DMS 273 (cell line): ENCODE measurements around the gene CYB5R4.
"Not testable (repeated sequence)": the region's sequence is repeated elsewhere in the genome, so short reads cannot be mapped to it uniquely, and the experiment has no call there.

Source experiments
- DNase-seq: peaks from one replicate; lab custom pipeline; 2025; ENCODE audit not compliant: unreplicated experiment; lab: John Stamatoyannopoulos, UW

The CYB5R4 gene

DNA sequence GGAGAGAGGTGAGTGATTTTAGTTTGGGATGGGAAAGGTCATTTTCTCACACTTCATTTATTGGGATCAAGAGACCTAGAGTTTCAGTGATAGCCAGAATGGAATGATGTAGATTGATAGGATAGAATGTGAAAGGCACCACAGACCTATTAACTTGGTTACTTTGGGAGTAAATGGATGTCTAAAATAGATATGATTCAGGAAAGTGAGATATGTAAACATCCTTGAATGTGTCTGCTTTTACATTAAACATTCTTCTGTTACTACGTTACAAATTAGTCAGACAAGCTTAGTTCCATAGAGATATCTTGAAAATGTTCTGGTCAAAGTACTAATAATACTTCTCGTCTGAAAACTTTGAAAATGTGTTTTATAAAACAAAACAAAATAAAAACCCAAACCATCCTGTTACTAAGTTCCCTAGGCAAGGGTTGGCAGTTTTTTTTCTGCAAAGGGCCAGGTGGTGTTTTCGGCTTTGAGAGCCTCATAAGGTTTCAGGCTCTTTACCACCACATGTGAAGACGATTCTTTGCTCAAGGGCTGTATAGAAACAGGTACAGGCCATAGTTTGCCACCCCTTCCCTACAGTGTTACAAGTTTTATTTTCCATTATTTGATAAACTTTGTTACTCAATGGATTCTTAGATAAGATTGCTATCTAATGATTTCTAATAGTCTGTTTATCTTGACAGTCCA is 3.4 kb downstream of the CYB5R4 start:
- peak; percentile 68 for DNase-seq

DNA sequence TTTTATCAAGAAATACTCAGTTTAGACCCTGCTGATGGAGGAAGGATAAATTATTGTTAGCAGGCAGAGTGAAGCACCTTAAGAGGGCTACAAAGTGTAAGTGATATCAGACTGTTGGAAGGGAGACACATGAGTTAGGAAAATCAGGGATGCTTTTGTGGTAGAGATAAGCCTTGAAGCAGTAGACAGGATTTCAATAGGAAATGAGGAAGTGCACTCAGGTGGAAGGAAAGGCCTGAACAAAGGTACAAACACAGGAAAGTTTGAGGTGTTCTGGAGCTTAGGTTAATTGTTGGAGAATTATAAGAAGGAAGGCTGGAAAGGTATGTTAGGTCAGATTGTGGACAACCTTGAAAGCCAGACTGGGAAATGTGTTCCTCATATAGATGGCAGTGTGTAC is 7.6 kb downstream of the CYB5R4 start:
- DNase-seq, result no peak

DNA sequence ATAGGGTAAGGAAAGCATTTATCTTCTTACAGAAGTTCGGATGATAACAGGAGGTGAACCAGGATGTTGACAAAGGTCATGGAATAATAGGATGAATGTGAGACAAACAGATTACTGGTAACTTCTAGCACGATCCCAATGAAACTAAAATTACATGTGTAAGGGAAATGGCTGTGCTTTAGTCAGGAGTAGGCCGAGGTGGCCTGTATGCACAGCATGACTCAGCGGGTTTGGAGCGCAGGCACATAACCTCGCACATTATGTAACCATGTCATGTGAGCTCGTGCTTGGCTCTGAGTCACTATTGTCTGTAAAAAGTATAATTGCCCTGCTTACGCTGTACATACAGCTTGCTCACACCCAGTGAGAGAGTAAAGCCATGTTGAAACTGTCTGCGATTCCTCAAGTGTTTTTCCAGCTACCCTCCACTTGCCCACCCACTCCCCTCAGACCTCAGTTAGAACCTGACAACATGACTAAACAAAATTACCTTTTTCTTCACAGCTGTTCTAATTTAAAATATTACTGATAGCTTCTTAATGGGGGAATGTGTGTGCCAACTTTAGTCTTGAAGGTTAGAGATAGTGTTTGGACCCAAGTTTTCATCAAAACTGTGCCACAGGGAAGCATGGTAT is 8.2 kb downstream of the CYB5R4 start:
- peak; percentile 67 for DNase-seq

DNA sequence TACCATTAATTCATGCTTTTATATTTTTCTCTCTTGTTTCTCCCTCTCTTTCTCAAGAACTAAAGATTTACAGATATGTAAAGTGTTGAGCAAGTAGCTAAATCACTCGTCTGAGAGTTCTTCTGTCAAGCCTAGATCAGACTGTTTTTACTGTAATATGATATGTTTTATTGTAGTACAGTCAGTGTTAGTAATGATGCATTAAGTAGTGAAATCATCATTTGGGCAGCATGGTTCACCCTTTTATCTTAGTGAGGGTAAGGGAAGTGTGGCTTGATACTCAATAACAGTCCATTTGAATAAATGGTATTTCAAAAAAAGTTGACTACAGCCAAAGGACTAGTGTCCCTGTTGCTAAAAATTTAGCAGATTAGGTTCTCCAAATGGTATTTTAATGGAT is 9.2 kb downstream of the CYB5R4 start:
- no peak for DNase-seq

DNA sequence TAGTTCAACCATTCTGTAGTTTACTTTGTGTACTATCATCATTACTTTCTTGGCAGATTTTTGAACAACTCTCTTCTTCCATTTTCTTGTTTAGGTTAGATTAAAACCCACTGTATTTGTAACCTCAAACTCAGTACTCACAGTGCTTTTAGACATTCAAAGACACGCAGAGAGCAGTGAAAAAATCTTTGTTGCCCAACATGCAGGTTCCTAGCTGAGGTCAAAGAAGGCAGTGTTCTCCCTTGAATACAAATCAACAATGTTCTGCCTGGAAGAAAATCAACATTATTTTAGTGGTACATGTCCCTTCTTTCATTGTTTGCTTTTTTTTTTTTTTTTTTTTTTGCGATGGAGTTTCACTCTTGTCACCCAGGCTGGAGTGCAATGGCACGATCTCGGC is 11.2 kb downstream of the CYB5R4 start:
- DNase-seq, result no peak

DNA sequence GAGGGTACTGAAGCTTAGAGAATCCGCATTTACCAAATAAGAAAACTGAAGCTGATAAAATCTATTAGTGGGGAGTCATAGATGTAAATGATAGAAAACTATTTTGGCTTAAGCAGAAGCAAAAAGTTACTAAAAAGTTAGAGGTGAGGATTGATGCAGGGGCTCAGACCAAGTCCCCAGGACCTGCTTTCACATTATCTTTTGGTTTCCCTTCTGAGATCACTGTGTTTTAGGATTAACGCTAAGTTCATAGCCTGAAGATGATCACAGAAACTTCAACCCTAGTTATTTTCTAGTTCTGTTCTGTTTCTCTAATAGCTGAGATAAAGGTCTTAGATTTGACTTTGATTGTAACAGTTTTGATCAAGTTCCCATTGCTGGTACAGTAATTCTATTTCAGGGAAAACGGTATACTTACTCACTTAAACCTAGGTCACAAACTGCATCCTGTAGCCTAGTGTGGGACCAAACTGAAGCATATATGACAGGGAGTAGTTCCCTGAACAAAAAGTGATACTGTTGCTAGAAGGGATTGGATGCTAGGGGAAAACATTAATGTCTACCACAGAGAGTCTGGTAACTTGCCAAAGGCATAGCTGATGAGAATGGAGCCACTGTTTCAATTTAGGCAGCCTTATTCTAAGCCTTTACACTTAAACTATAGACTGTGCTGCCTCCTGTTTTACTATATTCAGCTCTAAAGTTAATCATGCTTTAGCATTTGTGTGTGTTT is 13.1 kb downstream of the CYB5R4 start:
- DNase-seq, result peak; percentile 8

DNA sequence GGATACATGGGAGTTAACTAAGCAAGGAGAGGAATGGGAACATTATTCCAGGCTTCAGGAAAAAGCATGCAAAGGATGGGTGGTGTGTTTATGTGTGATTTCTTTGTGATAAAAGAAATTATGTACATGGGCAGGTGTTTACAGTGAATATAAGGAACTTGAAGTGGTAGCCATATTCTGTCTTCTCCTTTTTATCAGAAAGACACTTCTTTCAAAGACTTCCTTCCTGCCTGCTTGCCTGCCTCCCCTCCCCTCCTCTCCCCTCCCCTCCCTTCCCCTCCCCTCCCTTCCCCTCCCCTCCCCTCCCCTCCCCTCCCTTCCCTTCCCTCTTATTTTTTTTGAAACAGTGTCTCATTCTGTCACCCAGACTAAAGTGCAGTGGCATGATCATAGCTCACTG is 14.4 kb downstream of the CYB5R4 start:
- no peak for DNase-seq

DNA sequence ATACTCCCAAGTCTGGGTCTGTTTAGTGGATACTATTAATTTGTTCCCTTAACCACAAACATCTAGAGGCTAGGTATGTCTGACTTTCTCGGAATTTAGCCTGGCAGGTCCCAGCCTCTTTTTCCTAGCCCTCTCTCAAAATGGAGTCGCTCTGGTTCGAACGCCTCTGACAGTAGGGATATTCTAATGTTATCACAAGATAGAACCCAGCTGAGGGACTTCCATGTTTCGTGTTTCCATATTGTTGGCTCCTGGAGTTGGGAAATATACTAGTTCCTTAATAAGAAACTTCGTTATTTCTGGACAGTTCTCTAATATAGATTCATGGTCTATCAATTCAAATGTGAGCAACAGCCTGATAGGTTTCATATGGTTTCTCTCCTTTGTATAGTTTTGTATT is 16.4 kb downstream of the CYB5R4 start:
- no peak for DNase-seq

DNA sequence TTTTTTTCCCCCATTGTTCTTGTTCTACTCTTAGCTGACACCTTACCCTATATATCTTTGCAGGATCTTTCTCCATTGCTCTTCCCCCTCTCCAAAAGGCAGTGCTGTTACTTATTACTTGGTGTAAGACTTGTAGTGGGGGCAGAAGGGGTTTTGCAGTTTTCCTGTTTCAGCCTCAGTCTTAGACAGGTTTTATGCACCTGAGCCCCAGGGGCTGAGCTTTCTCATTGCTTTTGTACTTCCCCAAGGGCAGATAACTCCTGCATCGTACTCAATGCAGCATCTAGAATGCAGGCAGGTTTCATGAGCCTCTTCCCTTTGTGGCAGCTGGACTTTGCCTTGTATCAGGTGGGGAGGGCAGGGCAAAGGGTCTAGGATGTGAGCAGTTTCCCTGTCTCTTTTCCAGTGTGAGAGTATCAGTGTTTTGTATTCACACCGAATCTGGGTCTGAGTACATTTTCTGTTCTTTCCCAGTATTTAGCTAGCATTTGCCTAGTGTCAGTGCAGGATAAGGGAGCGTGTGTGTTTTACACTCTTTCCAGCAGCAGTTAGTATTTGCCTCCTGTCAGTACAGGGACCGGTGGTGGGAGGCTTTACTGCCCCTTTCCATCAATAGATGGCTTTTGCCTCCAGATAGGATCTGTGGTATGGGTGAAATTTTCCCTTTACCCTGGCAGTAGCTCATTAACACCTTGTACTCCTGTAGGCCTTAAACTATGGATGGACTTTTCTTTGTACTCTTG is 19.6 kb downstream of the CYB5R4 start:
- DNase-seq, result no peak

DNA sequence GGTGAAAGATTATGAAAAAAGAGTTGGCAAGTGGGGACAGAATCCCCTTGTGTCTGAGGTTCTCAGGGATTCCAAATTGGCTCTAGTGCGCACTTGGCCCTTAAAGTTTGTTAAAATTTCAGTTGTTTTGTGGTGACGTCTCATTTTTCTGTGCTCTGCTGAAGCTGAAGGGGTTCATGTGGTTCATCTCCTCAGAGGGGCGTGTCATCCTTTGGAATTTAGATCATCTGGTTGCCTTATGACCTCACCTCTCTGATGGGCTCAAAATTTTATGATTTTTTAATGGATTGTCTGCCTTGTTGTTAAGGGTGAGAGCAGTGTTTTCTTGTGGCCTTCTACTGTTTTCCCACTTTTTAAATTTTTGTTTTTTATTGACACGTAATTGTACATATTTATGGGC is 20.3 kb downstream of the CYB5R4 start:
- no peak for DNase-seq

DNA sequence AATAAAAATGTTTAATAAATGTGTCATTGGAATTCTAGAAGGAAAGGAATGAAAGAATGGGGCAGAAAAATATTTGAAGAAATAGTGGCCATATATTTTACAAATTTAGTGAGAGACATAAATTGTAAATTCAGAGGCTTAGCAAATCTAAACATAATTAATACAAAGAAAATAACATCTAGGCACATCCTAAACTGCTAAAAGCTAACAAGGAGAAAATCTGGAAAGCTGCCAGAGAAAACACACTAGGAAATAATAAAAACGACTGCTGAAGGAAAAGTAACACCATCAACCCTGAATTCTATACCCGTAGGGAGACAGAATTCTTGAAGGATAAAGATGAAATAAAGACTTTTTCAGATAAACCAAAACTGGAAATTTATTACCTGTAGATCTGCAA is 23.8 kb downstream of the CYB5R4 start:
- peak; percentile 19 for DNase-seq

DNA sequence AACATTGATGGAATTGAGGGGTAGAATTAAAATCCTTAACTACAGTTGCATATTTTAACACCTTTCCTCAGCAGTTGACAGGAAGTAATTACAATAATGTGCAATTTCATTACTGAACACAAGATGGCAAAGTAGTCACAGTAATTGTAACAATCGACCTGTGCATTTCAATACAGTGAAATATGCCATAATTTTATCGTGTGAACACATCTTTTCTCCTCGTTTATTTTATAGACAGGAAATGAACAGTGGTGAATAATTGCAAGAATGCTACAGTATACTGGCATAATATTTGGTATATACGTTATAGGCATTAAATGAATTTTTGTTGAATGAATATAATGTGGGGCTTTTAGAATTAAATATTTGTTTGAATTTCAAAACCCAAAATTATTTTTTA is 25.0 kb downstream of the CYB5R4 start:
- peak; percentile 79 for DNase-seq

DNA sequence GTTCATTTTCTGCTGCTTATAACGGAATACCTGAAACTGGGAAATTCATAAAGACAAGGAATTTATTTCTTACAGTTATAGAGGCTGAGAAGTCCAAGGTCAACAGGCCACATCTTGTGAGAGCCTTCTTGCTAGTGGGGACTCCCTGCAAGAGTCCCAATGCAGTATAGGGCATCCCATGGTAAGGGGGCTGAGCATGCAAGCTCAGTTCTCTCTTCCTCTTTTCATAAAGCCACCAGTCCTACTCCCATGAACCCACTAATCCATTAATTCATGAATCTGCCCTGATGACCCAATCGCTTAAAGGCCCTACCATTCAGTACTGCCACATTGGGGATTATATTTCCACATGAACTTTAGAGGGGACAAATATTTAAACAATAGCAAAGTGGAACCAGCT is 26.5 kb downstream of the CYB5R4 start:
- no peak for DNase-seq

DNA sequence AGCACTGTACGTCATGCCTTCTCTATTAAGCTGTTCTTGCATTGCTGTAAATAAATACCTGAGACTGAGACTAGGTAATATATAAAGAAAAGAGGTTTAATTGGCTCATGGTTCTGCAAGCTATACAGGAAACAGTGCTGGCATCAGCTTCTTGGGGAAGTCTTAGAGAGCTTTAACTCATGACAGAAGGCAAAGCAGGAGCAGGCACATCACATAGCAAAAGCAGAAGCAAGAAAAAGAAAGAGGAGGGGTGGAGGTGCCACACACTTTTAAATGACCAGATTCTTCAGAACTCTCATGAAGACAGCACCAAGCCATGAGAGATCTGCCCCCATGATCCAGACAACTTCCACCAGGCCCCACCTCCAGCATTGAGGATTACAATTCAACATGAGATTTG is 30.1 kb downstream of the CYB5R4 start:
- DNase-seq, result no peak

DNA sequence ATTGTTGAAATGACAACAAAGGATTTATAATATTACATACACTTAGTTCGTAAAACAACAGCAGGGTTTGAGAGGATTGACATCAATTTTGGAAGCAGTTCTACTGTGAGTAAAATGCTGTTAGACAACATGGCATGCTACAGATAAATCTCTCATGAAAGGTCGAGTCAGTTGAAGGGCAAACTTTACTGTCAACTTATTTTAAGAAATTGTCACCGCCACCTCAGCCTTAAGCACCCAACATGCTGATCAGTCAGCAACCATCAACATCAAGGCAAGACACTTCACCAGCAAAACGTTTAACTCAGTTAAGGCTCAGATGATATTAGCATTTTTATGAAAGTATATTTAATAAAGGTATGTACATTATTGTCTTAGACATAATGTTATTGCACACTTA is 31.0 kb downstream of the CYB5R4 start:
- DNase-seq, result no peak

DNA sequence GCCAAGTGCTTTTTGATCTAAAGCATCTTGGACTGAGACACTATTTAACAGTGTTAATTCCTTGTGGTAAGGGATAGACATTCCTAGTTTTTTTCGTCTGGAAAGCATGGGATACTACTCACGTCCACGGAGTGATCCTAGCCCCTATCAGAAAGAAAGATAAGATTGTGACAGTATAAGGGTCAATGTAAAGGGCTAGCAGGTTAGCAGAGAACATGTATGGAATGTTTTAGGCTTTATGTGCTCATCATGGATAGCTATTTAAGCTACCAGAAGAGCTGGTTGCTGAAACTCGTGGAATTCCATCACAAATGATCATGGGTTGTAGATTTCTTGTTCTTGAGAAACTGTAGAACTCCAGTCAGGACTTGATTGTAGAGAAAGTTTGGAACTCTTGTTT is 32.1 kb downstream of the CYB5R4 start:
- no peak for DNase-seq

DNA sequence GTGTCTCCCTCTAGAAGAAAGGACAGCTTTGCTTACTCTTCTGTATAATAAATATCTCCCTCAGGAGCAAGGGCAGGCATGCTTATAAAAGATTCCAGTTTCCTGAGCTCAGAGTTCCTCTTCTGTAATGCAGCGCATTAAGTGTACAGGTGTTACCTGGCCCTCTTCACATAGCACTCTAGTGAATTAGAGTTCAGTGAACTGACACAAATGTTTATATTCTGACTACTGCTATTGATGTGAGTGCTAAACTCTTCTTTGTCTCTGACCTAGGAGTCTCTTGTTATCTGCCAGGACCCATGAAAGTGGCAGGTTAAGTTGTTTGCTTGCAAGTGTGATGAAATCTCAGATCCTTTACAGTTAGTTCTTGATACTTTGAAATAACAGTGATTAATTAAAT is 33.5 kb downstream of the CYB5R4 start:
- DNase-seq, result no peak

DNA sequence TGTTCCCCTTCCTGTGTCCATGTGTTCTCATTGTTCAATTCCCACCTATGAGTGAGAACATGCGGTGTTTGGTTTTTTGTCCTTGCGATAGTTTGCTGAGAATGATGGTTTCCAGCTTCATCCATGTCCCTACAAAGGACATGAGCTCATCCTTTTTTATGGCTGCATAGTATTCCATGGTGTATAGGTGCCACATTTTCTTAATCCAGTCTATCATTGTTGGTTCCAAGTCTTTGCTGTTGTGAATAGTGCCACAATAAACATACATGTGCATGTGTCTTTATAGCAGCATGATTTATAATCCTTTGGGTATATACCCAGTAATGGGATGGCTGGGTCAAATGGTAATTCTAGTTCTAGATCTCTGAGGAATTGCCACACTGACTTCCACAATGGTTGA is 37.6 kb downstream of the CYB5R4 start:
- not testable (repeated sequence) for DNase-seq

DNA sequence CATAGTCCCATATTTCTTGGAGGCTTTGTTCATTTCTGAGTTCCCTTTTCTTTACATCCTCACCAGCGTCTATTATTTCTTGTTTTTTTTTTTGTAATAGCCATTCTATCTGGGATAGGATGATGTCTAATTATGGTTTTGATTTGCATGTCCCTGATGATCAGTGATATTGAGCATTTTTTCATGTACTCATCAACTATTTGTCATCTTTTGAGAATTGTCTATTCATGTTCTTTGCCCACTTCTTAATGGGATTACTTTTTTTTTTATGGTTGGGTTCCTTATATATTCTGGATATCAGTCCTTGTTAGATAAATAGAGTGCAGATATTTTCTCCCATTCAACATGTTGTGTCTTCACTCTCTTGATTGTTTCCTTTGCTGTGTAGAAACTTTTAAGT is 42.1 kb downstream of the CYB5R4 start:
- DNase-seq, result no peak

DNA sequence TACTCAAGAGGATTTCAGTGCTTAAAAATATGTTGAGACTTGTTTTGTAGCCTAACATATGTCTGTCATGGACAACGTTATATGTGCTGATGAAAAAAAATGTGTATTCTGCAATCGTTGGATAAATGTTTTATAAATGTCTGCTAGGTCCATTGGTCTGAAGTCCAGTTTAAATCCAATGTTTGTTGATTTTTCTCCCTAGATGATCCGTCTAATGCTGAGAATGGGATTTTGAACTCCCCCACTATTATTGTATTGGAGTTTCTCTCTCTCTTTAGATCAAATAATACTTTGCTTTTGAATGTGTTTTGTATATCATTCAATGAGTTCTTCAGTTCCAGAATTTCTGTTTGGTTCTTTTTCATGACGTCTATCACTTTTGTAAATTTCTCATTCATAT is 44.9 kb downstream of the CYB5R4 start:
- no peak for DNase-seq

DNA sequence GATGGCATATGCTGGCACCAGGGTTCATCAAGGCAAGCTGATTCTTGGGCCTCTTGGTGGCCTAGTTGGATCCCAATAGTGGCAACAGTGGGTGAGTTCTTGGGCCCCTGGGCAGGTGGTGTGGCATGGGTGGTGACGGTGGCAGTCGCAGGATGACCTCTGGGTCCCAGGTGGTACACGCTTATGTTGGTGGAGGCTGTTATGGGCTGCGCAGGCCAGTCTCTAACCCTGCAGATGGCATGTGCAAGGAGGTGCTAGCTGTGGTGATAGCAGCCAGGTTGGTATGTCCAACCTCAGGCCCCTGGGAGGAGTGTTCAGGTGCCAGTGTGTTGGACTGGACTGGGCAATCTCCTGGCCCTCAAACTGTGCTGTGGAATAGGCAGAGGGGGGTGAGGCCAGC is 46.2 kb downstream of the CYB5R4 start:
- DNase-seq, result no peak
